SU-DHL-6 (cell line): Measurements from ENCODE around the gene OLAH.

Source experiments
- H2AFZ ChIP-seq: fragments of 200-600 bp; sonication (generic); 2 replicates; pipeline ENCODE4 v1.6.1; 2014; ENCODE audit warnings: low read depth, mild to moderate bottlenecking, moderate library complexity, mixed read lengths, antibody characterized with exemption, low read length; ENCODE audit not compliant: severe bottlenecking
- H3F3A ChIP-seq: fragments of 200-600 bp; shearing (Covaris generic); 2 replicates; pipeline ENCODE4 v1.6.0; 2016; ENCODE audit warnings: antibody characterized with exemption, mild to moderate bottlenecking; ENCODE audit not compliant: insufficient read depth
- H3K27ac ChIP-seq: fragments of 200-600 bp; sonication (generic); 2 replicates; pipeline ENCODE4 v1.5.1; 2016; ENCODE audit warnings: low read depth, mild to moderate bottlenecking, low read length, moderate library complexity, mixed read lengths
- H3K27me3 ChIP-seq: fragments of 200-600 bp; sonication (generic), shearing (Covaris generic); 2 replicates; pipeline ENCODE4 v1.6.0; 2014; ENCODE audit warnings: mild to moderate bottlenecking, low read length
- H3K36me3 ChIP-seq: fragments of 200-600 bp; sonication (generic); 2 replicates; pipeline ENCODE4 v1.6.1; 2014; ENCODE audit warnings: mild to moderate bottlenecking, low read length, mixed read lengths
- H3K4me2 ChIP-seq: fragments of 300-600, 200-600 bp; shearing (Covaris generic), sonication (generic); 2 replicates; pipeline ENCODE4 v1.6.0; 2014; ENCODE audit warnings: low read length, low read depth, mild to moderate bottlenecking; ENCODE audit not compliant: poor library complexity, severe bottlenecking
- H3K4me3 ChIP-seq: fragments of 200-600 bp; sonication (generic); 2 replicates; pipeline ENCODE4 v1.5.1; 2014; ENCODE audit warnings: antibody characterized with exemption, low read length, mild to moderate bottlenecking, mixed read lengths; ENCODE audit not compliant: insufficient read depth, poor library complexity, severe bottlenecking
- H3K79me2 ChIP-seq: fragments of 200-600 bp; sonication (generic); 2 replicates; pipeline ENCODE4 v1.6.1; 2014; ENCODE audit warnings: mild to moderate bottlenecking, low read length, moderate library complexity; ENCODE audit not compliant: insufficient read depth
- H3K9ac ChIP-seq: fragments of 200-600 bp; sonication (generic); 2 replicates; pipeline ENCODE4 v1.7.0; 2014; ENCODE audit warnings: mild to moderate bottlenecking, low read length
- H3K9me2 ChIP-seq: fragments of 200-600 bp; sonication (generic); replicated peaks from 2 replicates; pipeline ENCODE4 v1.6.1; 2014; ENCODE audit warnings: low read length; ENCODE audit not compliant: insufficient read depth
- H3K9me3 ChIP-seq: fragments of 200-600 bp; sonication (generic); 2 replicates; pipeline ENCODE4 v1.6.1; 2014; ENCODE audit warnings: low read length, mixed read lengths; ENCODE audit not compliant: insufficient read depth
- H4K20me1 ChIP-seq: fragments of 200-600 bp; sonication (generic); 2 replicates; pipeline ENCODE4 v1.6.1; 2014; ENCODE audit warnings: low read depth, mild to moderate bottlenecking, antibody characterized with exemption, low read length, moderate library complexity, mixed read lengths
- CTCF ChIP-seq: fragments of 200-600 bp; sonication (generic); IDR thresholded peaks from one replicate; pipeline ENCODE4 v1.5.1; 2017; ENCODE audit warnings: antibody characterized with exemption, mild to moderate bottlenecking, low read length, moderate library complexity; ENCODE audit not compliant: insufficient read depth, poor library complexity, severe bottlenecking
- EZH2phosphoT487 ChIP-seq: fragments of 200-600 bp; sonication (generic), shearing (Covaris generic); conservative IDR thresholded peaks from 2 replicates; pipeline ENCODE4 v1.6.1; 2018; ENCODE audit warnings: mild to moderate bottlenecking, antibody characterized with exemption, low read length, moderate library complexity, mixed read lengths

Gene OLAH

GRCh38 chr10:15037691-15038090 is 6.1 kb upstream of the OLAH start:
- H3K9me3 ChIP-seq = no peaks in the 10 kb centered on the region
- no peaks in the 10 kb centered on the region for H3F3A ChIP-seq
- no peak overlapping the region for H2AFZ ChIP-seq
- TF ChIP-seq EZH2phosphoT487 = no peak
- no peaks in the 10 kb centered on the region for H3K27me3 ChIP-seq
- H3K4me3 ChIP-seq = no peak overlapping the region
- no peak overlapping the region for H3K27ac ChIP-seq
- no peaks in the 10 kb centered on the region for H3K36me3 ChIP-seq
- no peak overlapping the region for H3K4me2 ChIP-seq
- H3K9ac ChIP-seq = no peak overlapping the region
- H3K79me2 ChIP-seq = no peaks in the 10 kb centered on the region
- no peaks in the 10 kb centered on the region for H3K9me2 ChIP-seq
- no peaks in the 10 kb centered on the region for H4K20me1 ChIP-seq

GRCh38 chr10:15038416-15038815 is 5.3 kb upstream of the OLAH start:
- Histone ChIP-seq H3K9ac (no peak overlapping the region), H3K79me2 (no peaks in the 10 kb centered on the region), H3F3A (no peaks in the 10 kb centered on the region), H2AFZ (no peak overlapping the region), H3K4me3 (no peak overlapping the region), H3K36me3 (no peaks in the 10 kb centered on the region), H3K4me2 (no peak overlapping the region), H3K27ac (no peak overlapping the region), H4K20me1 (no peaks in the 10 kb centered on the region), H3K9me3 (no peaks in the 10 kb centered on the region), H3K27me3 (no peaks in the 10 kb centered on the region), H3K9me2 (no peaks in the 10 kb centered on the region)
- TF ChIP-seq EZH2phosphoT487 (no peak), CTCF (no peak)

- Histone ChIP-seq H2AFZ (no peak overlapping the region), H3K4me3 (no peak overlapping the region), H3K9me3 (no peaks in the 10 kb centered on the region), H3K27me3 (no peaks in the 10 kb centered on the region), H3K9me2 (no peaks in the 10 kb centered on the region), H3K4me2 (no peak overlapping the region), H3K36me3 (no peaks in the 10 kb centered on the region), H3K9ac (no peak overlapping the region), H3K27ac (no peak overlapping the region), H4K20me1 (no peaks in the 10 kb centered on the region), H3K79me2 (no peaks in the 10 kb centered on the region), H3F3A (no peaks in the 10 kb centered on the region)
- no peak for TF ChIP-seq EZH2phosphoT487
- TF ChIP-seq CTCF = no peak
These were observed 1.6 kb downstream of the OLAH start for GRCh38 chr10:15045380-15045779.

- no peaks in the 10 kb centered on the region for H4K20me1 ChIP-seq
- H3K4me2 ChIP-seq = no peak overlapping the region
- H3K36me3 ChIP-seq = no peaks in the 10 kb centered on the region
- H3K4me3 ChIP-seq = no peak overlapping the region
- H2AFZ ChIP-seq = no peak overlapping the region
- no peaks in the 10 kb centered on the region for H3K9me2 ChIP-seq
- H3K9me3 ChIP-seq = no peaks in the 10 kb centered on the region
- H3K79me2 ChIP-seq = no peaks in the 10 kb centered on the region
- no peak for TF ChIP-seq EZH2phosphoT487
- TF ChIP-seq CTCF = no peak
- H3F3A ChIP-seq = no peaks in the 10 kb centered on the region
- H3K9ac ChIP-seq = no peak overlapping the region
- H3K27ac ChIP-seq = no peak overlapping the region
- H3K27me3 ChIP-seq = no peaks in the 10 kb centered on the region
These were observed 2.9 kb downstream of the OLAH start for GRCh38 chr10:15046626-15047025.
